GM23248 (cell line): ENCODE measurements around the gene MT1B. TPM values are rescaled to one million over a fixed set of nuclear protein-coding genes. Genes with fewer than 3 reads are reported as not detected.
"Not testable (repeated sequence)": the region's sequence is repeated elsewhere in the genome, so short reads cannot be mapped to it uniquely, and the experiment has no call there.

Source experiments
- DNase-seq: peaks from one replicate; pipeline ENCODE4 v3.0.0-alpha.2; 2015
- H2AFZ ChIP-seq: fragments of 200-600 bp; sonication (generic); 2 replicates; pipeline ENCODE4 v1.6.1; 2016; ENCODE audit warnings: antibody characterized with exemption
- H3F3A ChIP-seq: fragments of 200-600 bp; sonication (generic); 2 replicates; pipeline ENCODE4 v1.6.1; 2016; ENCODE audit warnings: mild to moderate bottlenecking, antibody characterized with exemption, mixed run types; ENCODE audit not compliant: insufficient read depth
- H3K27ac ChIP-seq: fragments of 200-600 bp; sonication (generic); 2 replicates; pipeline ENCODE4 v1.5.1; 2016; ENCODE audit warnings: mild to moderate bottlenecking
- H3K27me3 ChIP-seq: fragments of 200-600 bp; sonication (generic); replicated peaks from 2 replicates; pipeline ENCODE4 v1.6.1; 2016; ENCODE audit warnings: mild to moderate bottlenecking; ENCODE audit not compliant: insufficient read depth
- H3K36me3 ChIP-seq: fragments of 200-600 bp; sonication (generic); 2 replicates; pipeline ENCODE4 v1.6.1; 2016; ENCODE audit warnings: low read depth, mild to moderate bottlenecking
- H3K4me1 ChIP-seq: fragments of 200-600 bp; sonication (generic); 2 replicates; pipeline ENCODE4 v1.6.1; 2016; ENCODE audit warnings: mild to moderate bottlenecking; ENCODE audit not compliant: insufficient read depth
- H3K4me2 ChIP-seq: fragments of 200-600 bp; sonication (generic); one replicate; pipeline ENCODE4 v1.6.1; 2016; ENCODE audit warnings: mild to moderate bottlenecking; ENCODE audit not compliant: unreplicated experiment
- H3K4me3 ChIP-seq: fragments of 200-600 bp; sonication (generic); 2 replicates; pipeline ENCODE4 v1.5.1; 2016; ENCODE audit warnings: mild to moderate bottlenecking
- H3K79me2 ChIP-seq: fragments of 200-600 bp; sonication (generic); 2 replicates; pipeline ENCODE4 v1.6.1; 2016; ENCODE audit warnings: mild to moderate bottlenecking; ENCODE audit not compliant: insufficient read depth
- H3K9ac ChIP-seq: fragments of 200-600 bp; sonication (generic); 2 replicates; pipeline ENCODE4 v1.6.1; 2016; ENCODE audit warnings: mild to moderate bottlenecking
- H3K9me2 ChIP-seq: fragments of 200-600 bp; sonication (generic); 2 replicates; pipeline ENCODE4 v1.6.1; 2016; ENCODE audit warnings: mixed run types, mild to moderate bottlenecking, moderate library complexity; ENCODE audit not compliant: insufficient read depth
- H3K9me3 ChIP-seq: fragments of 200-600 bp; sonication (generic); one replicate; pipeline ENCODE4 v1.6.1; 2017; ENCODE audit warnings: low read depth
- H4K20me1 ChIP-seq: fragments of 200-600 bp; sonication (generic); 2 replicates; pipeline ENCODE4 v1.6.0; 2016; ENCODE audit not compliant: insufficient read depth
- EZH2 ChIP-seq: fragments of 200-600 bp; sonication (generic); IDR thresholded peaks from 2 replicates; pipeline ENCODE4 v1.6.1; 2018; ENCODE audit warnings: antibody characterized with exemption, mild to moderate bottlenecking; ENCODE audit not compliant: insufficient read depth, poor library complexity, severe bottlenecking
- EZH2phosphoT487 ChIP-seq: fragments of 200-600 bp; sonication (generic); IDR thresholded peaks from 2 replicates; pipeline ENCODE4 v1.6.1; 2018; ENCODE audit warnings: antibody characterized with exemption, moderate library complexity, mild to moderate bottlenecking, low read depth; ENCODE audit not compliant: insufficient read depth
- WGBS, 2 experiments: methylation state at CpG; one replicate each; pipeline ENCODE4 v1.1.6; 2015 to 2017; ENCODE audit warnings: low lambda C conversion rate in 2 of 2, low coverage in 1 of 2; ENCODE audit errors: missing lambda C conversion rate in 2 of 2; 5-methylcytosine and 5-hydroxymethylcytosine counted together
- in situ Hi-C: fragments of 300-500 bp; cut with MboI; formaldehyde crosslinking; loops from 2 replicates; pipeline ENCODE4 v1.15.0; 2020
- polyA plus RNA-seq: library from polyadenylated mRNA; unstranded; fragments of >200 nt; fragmentation: Nextera tagmentation; extraction: Ambion mirVana; gene quantifications from 2 replicates; pipeline ENCODE4 v1.2.1, GENCODE V29; 2016
- total RNA-seq: library from RNA; depleted of rRNA; stranded (reverse); fragments of >200 nt; shearing (Covaris generic); gene quantifications from 2 replicates; pipeline ENCODE4 v1.2.3, GENCODE V29; 2014

MT1B gene
- total and polyA plus RNA-seq, 2 experiments from 2014 or later: not detected

DNA sequence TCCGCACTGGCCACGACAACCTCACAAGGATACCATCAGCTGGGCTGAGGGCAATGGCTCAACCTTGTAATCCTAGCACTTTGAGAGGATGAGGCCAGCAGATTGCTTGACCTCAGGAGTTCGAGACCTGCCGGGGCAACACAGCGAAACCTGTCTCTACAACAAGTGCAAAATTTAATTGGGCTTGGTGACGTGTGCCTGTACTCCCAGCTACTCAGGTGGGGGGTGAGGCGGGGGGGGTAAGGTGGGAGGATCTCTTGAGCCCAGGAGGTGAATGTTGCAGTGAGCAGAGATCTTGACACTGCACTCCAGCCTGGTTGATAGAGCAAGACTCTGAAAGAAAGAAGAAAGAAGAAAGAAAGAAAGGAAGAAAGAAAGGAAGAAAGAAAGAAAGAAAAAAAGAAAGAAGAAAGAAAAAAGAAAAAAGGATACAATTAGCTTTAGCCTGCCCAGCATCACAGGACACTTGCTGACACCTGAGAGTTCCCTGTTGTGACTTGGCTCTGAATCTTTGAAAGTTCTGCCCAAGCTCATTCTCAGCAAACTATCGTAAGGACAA, 31.3 kb upstream of the MT1B start:
- Histone ChIP-seq H4K20me1 (no peaks in the 10 kb centered on the region), H2AFZ (no peak overlapping the region), H3K79me2 (no peaks in the 10 kb centered on the region), H3K9ac (no peak overlapping the region), H3K36me3 (no peaks in the 10 kb centered on the region), H3K4me2 (no peak overlapping the region), H3K4me1 (peaks cover 8% of the 10 kb centered on the region), H3K4me3 (no peak overlapping the region), H3K9me3 (no peaks in the 10 kb centered on the region), H3K27ac (no peak overlapping the region), H3K27me3 (no peaks in the 10 kb centered on the region), H3F3A (0 out of 2 replicates have a peak, but pooled peaks cover 2% of the 10 kb centered on the region), H3K9me2 (no peaks in the 10 kb centered on the region)
- TF ChIP-seq EZH2: no peak
- no peak for TF ChIP-seq EZH2phosphoT487
- in situ Hi-C loops: no loop called here
- DNase-seq: no peak
- 81 to 95% methylated on average over 7 to 8 of the region's 8 CpGs for WGBS, 2 experiments

DNA sequence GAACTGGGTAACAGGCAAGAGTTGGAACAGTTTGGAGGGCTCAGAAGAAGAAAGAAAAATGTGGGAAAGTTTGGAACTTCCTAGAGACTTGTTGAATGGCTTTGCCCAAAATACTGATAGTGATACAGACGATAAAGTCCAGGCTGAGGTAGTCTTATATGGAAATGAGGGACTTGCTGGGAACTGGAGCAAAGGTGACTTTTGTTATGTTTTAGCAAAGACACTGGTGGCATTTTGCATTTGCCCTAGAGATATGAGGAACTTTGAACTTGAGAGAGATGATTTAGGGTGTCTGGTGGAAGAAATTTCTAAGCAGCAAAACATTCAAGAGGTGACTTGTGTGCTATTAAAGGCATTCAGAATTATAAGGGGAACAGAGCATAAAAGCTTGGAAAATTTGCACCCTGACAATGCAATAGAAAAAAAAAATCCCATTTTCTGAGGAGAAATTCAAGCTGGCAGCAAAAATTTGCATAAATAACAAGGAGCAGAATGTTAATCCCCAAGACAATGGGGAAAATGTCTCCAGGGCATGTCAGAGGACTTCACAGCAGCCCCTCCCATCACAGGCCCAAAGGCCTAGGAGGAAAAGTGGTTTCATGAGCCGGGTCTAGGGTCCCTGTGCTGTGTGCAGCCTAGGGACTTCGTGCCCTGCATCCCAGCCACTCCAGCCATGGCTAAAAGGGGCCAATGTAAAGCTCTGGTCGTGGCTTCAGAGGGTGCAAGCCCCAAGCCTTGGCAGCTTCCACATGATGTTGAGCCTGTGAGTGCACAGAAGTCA, 29.8 kb upstream of the MT1B start:
- H2AFZ ChIP-seq, DNase-seq, H3K9me2 ChIP-seq, H3K9me3 ChIP-seq, H3K4me2 ChIP-seq, H3K4me3 ChIP-seq, H3K36me3 ChIP-seq, H3K27ac ChIP-seq, in situ Hi-C loops, H3K9ac ChIP-seq, H3K27me3 ChIP-seq, H4K20me1 ChIP-seq, H3K4me1 ChIP-seq: not testable (repeated sequence)
- peaks cover 12% of the 10 kb centered on the region for H3F3A ChIP-seq
- 85 to 87% methylated on average over 4 of the region's 4 CpGs for WGBS, 2 experiments
- H3K79me2 ChIP-seq: peaks cover 11% of the 10 kb centered on the region

DNA sequence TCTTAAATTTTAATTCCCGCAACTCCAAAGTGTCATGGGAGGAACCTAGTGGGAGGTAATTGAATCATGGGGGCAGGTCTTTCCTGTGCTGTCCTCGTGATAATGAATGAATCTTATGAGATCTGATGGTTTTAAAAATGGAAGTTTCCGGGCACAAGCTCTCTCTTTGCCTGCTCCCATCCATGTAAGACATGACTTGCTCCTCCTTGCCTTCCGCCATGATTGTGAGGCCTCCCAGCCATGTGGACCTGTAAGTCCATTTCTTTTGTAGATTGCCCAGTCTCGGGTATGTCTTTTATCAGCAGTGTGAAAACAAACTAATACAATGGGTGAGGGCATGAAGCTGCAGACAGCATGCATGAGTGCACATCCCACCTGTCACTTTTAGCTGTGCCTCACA, 28.5 kb upstream of the MT1B start:
- H2AFZ ChIP-seq, in situ Hi-C loops, DNase-seq, H3K4me3 ChIP-seq, H3K27me3 ChIP-seq, H3K4me1 ChIP-seq, H3K27ac ChIP-seq, H3K4me2 ChIP-seq, H3K36me3 ChIP-seq, H4K20me1 ChIP-seq, H3K9me2 ChIP-seq, H3K9me3 ChIP-seq, H3K9ac ChIP-seq: not testable (repeated sequence)
- H3K79me2 ChIP-seq: peaks cover 11% of the 10 kb centered on the region
- H3F3A ChIP-seq: peaks cover 21% of the 10 kb centered on the region
- 91 to 95% methylated on average over 5 of the region's 5 CpGs for WGBS, 2 experiments

DNA sequence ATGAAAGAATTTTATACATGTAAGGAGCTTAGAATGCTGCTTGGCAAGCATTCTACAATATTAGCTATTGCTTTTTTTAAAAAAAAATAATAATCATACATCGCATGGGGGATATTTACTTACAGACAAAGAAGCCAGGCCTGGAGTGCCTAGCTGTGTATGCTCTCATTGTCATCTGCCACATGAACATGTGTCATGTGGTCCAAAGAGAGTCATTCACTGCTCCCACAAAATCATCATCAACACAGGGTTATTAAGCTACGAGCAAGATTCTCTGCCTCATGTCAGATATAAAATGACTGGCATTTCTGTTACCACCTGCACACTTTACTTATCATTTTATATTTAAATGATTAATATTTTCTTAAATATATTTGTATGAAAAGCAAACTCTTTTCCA, 28.0 kb upstream of the MT1B start:
- no peaks in the 10 kb centered on the region for H4K20me1 ChIP-seq
- in situ Hi-C loops: no loop called here

More for the DNA sequence above, 28.0 kb upstream of the MT1B start:
- 97% methylated on average over 2 of the region's 2 CpGs for WGBS, 2 experiments
- peaks cover 11% of the 10 kb centered on the region for H3K79me2 ChIP-seq
- H3K9me3 ChIP-seq: no peaks in the 10 kb centered on the region
- H3K27me3 ChIP-seq: no peaks in the 10 kb centered on the region
- H3K9me2 ChIP-seq: no peaks in the 10 kb centered on the region
- H3K4me3 ChIP-seq: no peak overlapping the region
- no peak overlapping the region for H3K27ac ChIP-seq
- H2AFZ ChIP-seq: no peak overlapping the region
- H3F3A ChIP-seq: peaks cover 21% of the 10 kb centered on the region
- H3K9ac ChIP-seq: no peak overlapping the region
- DNase-seq: no peak
- no peak overlapping the region for H3K4me2 ChIP-seq
- H3K36me3 ChIP-seq: no peaks in the 10 kb centered on the region
- H3K4me1 ChIP-seq: peaks cover 4% of the 10 kb centered on the region; the same call in 1 of the 2 replicates
- TF ChIP-seq EZH2phosphoT487 (no peak), EZH2 (no peak)
